WTC11 (cell line): ENCODE measurements around the gene MRPL55. TPM values are rescaled to one million over a fixed set of nuclear protein-coding genes. Genes with fewer than 3 reads are reported as not detected.

Source experiments
- ATAC-seq: fragments of 200-7000 bp; cut with Tn5 transposase; 2 replicates; pipeline ENCODE4 v1.10.0; 2021; ENCODE audit warnings: mild to moderate bottlenecking, moderate library complexity
- CTCF ChIA-PET: fragments of 300-600 bp; sonication (Branson Sonifier 250); formaldehyde crosslinking; loops from one replicate; lab custom pipeline; 2021; ENCODE audit warnings: antibody characterized with exemption; lab: Charles Lee
- POLR2A ChIA-PET: fragments of 350-600 bp; sonication (Branson Sonifier 250); formaldehyde crosslinking; loops from one replicate; lab custom pipeline; 2021; ENCODE audit warnings: antibody characterized with exemption; lab: Charles Lee
- DNase-seq: peaks from one replicate; pipeline ENCODE4 v3.0.0; 2021; ENCODE audit warnings: low spot score
- H3K27ac Mint-ChIP-seq: 2 replicates; pipeline ENCODE4 v1.8.0; 2021; ENCODE audit warnings: mixed read lengths
- H3K27me3 Mint-ChIP-seq: 2 replicates; pipeline ENCODE4 v1.8.0; 2021; ENCODE audit warnings: low read depth, mild to moderate bottlenecking, moderate library complexity, mixed read lengths
- H3K36me3 Mint-ChIP-seq: 2 replicates; pipeline ENCODE4 v1.8.0; 2021; ENCODE audit warnings: mixed read lengths
- H3K4me1 Mint-ChIP-seq: 2 replicates; pipeline ENCODE4 v1.8.0; 2022; ENCODE audit warnings: mixed read lengths
- H3K4me3 Mint-ChIP-seq: 2 replicates; pipeline ENCODE4 v1.8.0; 2021; ENCODE audit warnings: mild to moderate bottlenecking, moderate library complexity, mixed read lengths
- H3K9me3 Mint-ChIP-seq: 2 replicates; pipeline ENCODE4 v1.8.0; 2021; ENCODE audit warnings: mixed read lengths
- AFF4 ChIP-seq: sonication (generic); formaldehyde crosslinking; IDR thresholded peaks from 2 replicates; pipeline ENCODE4 v1.8.1; 2023; ENCODE audit warnings: mild to moderate bottlenecking, missing genetic modification reagents, borderline replicate concordance
- CDX4 ChIP-seq: fragments of 250-450 bp; sonication (Bioruptor Pico); IDR thresholded peaks from 2 replicates; pipeline ENCODE4 v1.9.0; 2021; ENCODE audit warnings: moderate library complexity, mild to moderate bottlenecking, inconsistent platforms, borderline replicate concordance
- CREM ChIP-seq: sonication (generic); formaldehyde crosslinking; IDR thresholded peaks from 2 replicates; pipeline ENCODE4 v1.8.1; 2022; ENCODE audit warnings: mild to moderate bottlenecking, missing genetic modification reagents, moderate library complexity
- HMGXB4 ChIP-seq: sonication (generic); formaldehyde crosslinking; IDR thresholded peaks from 2 replicates; pipeline ENCODE4 v1.8.1; 2023; ENCODE audit warnings: mild to moderate bottlenecking, moderate library complexity, missing genetic modification reagents
- PRDM15 ChIP-seq: sonication (generic); formaldehyde crosslinking; IDR thresholded peaks from 2 replicates; pipeline ENCODE4 v1.8.0; 2022; ENCODE audit warnings: missing genetic modification reagents
- RELA ChIP-seq: sonication (generic); formaldehyde crosslinking; IDR thresholded peaks from 2 replicates; pipeline ENCODE4 v1.8.1; 2022; ENCODE audit warnings: missing genetic modification reagents, mild to moderate bottlenecking, borderline replicate concordance
- ZNF232 ChIP-seq: sonication (generic); formaldehyde crosslinking; IDR thresholded peaks from 2 replicates; pipeline ENCODE4 v1.8.0; 2022; ENCODE audit warnings: mild to moderate bottlenecking, missing genetic modification reagents
- ZNF281 ChIP-seq: sonication (generic); formaldehyde crosslinking; IDR thresholded peaks from 2 replicates; pipeline ENCODE4 v1.8.0; 2023; ENCODE audit warnings: mild to moderate bottlenecking, missing genetic modification reagents
- ZNF396 ChIP-seq: fragments of 250-450 bp; sonication (Bioruptor Pico); IDR thresholded peaks from 2 replicates; pipeline ENCODE4 v1.8.0; 2021; ENCODE audit warnings: mild to moderate bottlenecking, moderate library complexity, borderline replicate concordance
- ZNF423 ChIP-seq: fragments of 250-450 bp; sonication (Bioruptor Pico); IDR thresholded peaks from 2 replicates; pipeline ENCODE4 v2.1.2; 2022; ENCODE audit warnings: mild to moderate bottlenecking, moderate library complexity
- total RNA-seq: library from RNA; stranded (reverse); gene quantifications from 3 replicates; pipeline ENCODE4 v1.2.3, GENCODE V29; 2021

The MRPL55 gene
- total RNA-seq, 1 experiment from 2014 or later: 66.9 TPM

- Mint-ChIP-seq H3K4me3 (no peak overlapping the region), H3K4me1 (no peaks in the 10 kb centered on the region), H3K27me3 (peaks cover 85% of the 10 kb centered on the region), H3K36me3 (no peaks in the 10 kb centered on the region), H3K27ac (no peak overlapping the region), H3K9me3 (no peaks in the 10 kb centered on the region)
- ChIA-PET CTCF (no interaction called here), POLR2A (interaction anchor here (1.2 kb wide), 2 partner anchors 15 to 332 kb away, joined by 3 read pairs; no protein-coding TSS in a partner anchor)
- DNase-seq: no peak
- no peak for ATAC-seq
- TF ChIP-seq ZNF396 (CRISPR knock-in tag) (no peak), PRDM15 (CRISPR knock-in tag) (no peak), AFF4 (no peak)
Measured at GRCh38 chr1:228066891-228067654, 42.0 kb downstream of the MRPL55 start.

GRCh38 chr1:228066416-228066815 lies 42.7 kb downstream of the MRPL55 start:
- ATAC-seq: no peak
- no peak overlapping the region for H3K27ac Mint-ChIP-seq
- peaks cover 85% of the 10 kb centered on the region for H3K27me3 Mint-ChIP-seq
- H3K36me3 Mint-ChIP-seq: no peaks in the 10 kb centered on the region
- CTCF ChIA-PET: interaction anchor here (0.6 kb wide), 1 partner anchor 67 kb away, joined by 4 read pairs; no protein-coding TSS in a partner anchor
- no peak overlapping the region for H3K4me3 Mint-ChIP-seq
- no peaks in the 10 kb centered on the region for H3K9me3 Mint-ChIP-seq
- no peaks in the 10 kb centered on the region for H3K4me1 Mint-ChIP-seq
- POLR2A ChIA-PET: interaction anchor here (0.5 to 1.2 kb wide), 3 partner anchors 16 to 391 kb away, joined by 3 read pairs; no protein-coding TSS in a partner anchor
- no peak for DNase-seq
- TF ChIP-seq ZNF281 (no peak), RELA (no peak)

GRCh38 chr1:228065543-228066347 lies 43.4 kb downstream of the MRPL55 start:
- Mint-ChIP-seq H3K4me3 (no peak overlapping the region), H3K9me3 (no peaks in the 10 kb centered on the region), H3K27ac (no peak overlapping the region), H3K36me3 (no peaks in the 10 kb centered on the region), H3K4me1 (peaks cover 5% of the 10 kb centered on the region), H3K27me3 (peaks cover 85% of the 10 kb centered on the region)
- ChIA-PET CTCF (interaction anchor here (0.6 to 1.1 kb wide), 3 partner anchors 8 to 66 kb away, joined by 3 to 4 read pairs (median 4); no protein-coding TSS in a partner anchor), POLR2A (interaction anchor here (0.5 to 1.2 kb wide), 2 partner anchors 333 to 391 kb away, joined by 3 read pairs; no protein-coding TSS in a partner anchor)
- ATAC-seq (no peak), DNase-seq (no peak)
- TF ChIP-seq CREM (CRISPR knock-in tag) (no peak), AFF4 (no peak), ZNF423 (CRISPR knock-in tag) (no peak), HMGXB4 (CRISPR knock-in tag) (no peak), CDX4 (no peak), ZNF232 (CRISPR knock-in tag) (no peak)
